Tibial nerve (tissue), 3 donors: ENCODE results near the gene LRCOL1.

Source experiments
- POLR2A ChIP-seq, 2 donors: fragments of 450-650 bp; IDR thresholded peaks; one replicate each; pipeline ENCODE4 v1.6.1; 2017; ENCODE audit warnings: antibody characterized with exemption in 2 of 2, mild to moderate bottlenecking in 2 of 2, moderate library complexity in 2 of 2
- TF ChIP-seq, protein P1 (sequence below), 5 experiments: fragments of 200-600 bp in 3 of 5; fragments of 450-650 bp in 2 of 5; sonication (generic) in 3 of 5; IDR thresholded peaks; one replicate each; pipeline ENCODE4 v1.5.1; 2016 to 2019; ENCODE audit warnings: antibody characterized with exemption in 5 of 5, mild to moderate bottlenecking in 3 of 5, moderate library complexity in 2 of 5

DNA sequence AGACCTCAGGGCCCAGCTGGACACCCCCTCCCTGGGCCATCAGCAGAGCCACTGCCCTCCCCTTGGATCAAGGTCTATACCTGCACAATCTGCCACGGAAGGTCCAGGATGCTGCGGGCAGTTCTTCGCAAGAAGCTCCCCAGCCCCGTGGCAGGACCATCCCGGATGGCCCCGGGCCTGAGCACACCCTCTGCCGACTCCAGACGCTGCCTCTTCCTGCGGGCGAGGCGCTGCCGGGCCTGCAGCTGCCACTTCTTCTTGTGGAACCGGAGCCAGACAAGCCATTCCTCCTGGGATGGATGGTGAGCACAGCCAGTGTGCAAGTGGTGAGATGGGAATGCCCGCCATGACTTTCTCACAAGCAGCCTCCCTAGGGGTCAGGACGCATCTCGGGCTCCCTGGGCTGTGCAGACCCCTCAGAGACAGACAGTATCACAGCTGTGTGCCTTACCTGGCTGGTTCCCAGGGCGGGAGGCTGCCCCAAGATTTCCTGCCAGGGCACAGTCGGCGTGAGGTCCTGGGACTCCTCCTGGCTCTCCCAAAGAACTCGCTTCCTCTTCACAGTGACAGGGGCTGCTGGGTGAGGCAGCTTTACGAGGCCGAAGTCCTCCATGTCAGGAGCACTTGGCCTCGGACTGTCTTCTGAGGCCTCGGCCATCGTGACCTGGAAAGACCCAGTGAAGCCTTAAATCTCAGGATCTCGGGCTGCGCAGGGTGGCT, 39.0 kb upstream of the LRCOL1 start:
- TF ChIP-seq, protein P1, sequence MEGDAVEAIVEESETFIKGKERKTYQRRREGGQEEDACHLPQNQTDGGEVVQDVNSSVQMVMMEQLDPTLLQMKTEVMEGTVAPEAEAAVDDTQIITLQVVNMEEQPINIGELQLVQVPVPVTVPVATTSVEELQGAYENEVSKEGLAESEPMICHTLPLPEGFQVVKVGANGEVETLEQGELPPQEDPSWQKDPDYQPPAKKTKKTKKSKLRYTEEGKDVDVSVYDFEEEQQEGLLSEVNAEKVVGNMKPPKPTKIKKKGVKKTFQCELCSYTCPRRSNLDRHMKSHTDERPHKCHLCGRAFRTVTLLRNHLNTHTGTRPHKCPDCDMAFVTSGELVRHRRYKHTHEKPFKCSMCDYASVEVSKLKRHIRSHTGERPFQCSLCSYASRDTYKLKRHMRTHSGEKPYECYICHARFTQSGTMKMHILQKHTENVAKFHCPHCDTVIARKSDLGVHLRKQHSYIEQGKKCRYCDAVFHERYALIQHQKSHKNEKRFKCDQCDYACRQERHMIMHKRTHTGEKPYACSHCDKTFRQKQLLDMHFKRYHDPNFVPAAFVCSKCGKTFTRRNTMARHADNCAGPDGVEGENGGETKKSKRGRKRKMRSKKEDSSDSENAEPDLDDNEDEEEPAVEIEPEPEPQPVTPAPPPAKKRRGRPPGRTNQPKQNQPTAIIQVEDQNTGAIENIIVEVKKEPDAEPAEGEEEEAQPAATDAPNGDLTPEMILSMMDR (IDR thresholded peaks at IDR 0.05): no peak
- TF ChIP-seq POLR2A (IDR thresholded peaks at IDR 0.05): no peak
